ENCODE data around the gene XXYLT1. TPM values are rescaled to one million over a fixed set of nuclear protein-coding genes. Genes with fewer than 3 reads are reported as not detected.

XXYLT1 gene
- total and polyA plus RNA-seq, 7 donors = 2.5 to 13.8 (median 11.1) TPM

DNA sequence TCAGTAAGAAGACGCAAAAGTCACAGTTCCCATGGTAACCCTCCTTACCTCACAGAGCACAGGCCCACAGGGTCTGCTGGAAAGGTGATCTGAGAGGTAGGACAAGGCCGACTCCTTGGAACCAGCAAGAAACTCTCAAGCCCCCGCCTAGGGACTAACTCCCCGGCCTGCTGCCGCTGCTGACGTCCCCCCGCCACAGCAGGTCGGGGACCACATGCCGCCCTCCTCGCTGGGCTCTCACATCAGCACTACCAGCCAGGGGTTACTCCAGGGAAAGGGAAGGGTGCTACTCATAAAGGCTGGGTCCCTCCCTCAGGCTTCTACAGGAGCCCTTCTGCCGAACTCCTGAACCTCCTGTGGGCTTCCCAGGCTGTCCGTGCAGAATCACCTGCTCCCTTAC is 94.2 kb downstream of the XXYLT1 start:
- Histone ChIP-seq H3K36me3 (no peaks in the 10 kb centered on the region), H3K4me3 (no peak overlapping the region), H3K9me3 (no peaks in the 10 kb centered on the region), H3K4me1 (peaks cover 0 to 42% (median 33%) of the 10 kb centered on the region in 4 donors), H3K27ac (no peak overlapping the region), H3K27me3 (no peaks in the 10 kb centered on the region)
- peak; percentile 40 for DNase-seq
- TF ChIP-seq CTCF (IDR thresholded peaks at IDR 0.05) = no peak
- no peak for TF ChIP-seq POLR2AphosphoS5 (IDR thresholded peaks at IDR 0.05)
- TF ChIP-seq EP300 (IDR thresholded peaks at IDR 0.05) = no peak
- TF ChIP-seq POLR2A (IDR thresholded peaks at IDR 0.05) = no peak
- 95 to 97% methylated on average over 12 of the region's 12 CpGs for WGBS, 2 donors
- intact Hi-C loops (cut with DNase I) = no loop called here

DNA sequence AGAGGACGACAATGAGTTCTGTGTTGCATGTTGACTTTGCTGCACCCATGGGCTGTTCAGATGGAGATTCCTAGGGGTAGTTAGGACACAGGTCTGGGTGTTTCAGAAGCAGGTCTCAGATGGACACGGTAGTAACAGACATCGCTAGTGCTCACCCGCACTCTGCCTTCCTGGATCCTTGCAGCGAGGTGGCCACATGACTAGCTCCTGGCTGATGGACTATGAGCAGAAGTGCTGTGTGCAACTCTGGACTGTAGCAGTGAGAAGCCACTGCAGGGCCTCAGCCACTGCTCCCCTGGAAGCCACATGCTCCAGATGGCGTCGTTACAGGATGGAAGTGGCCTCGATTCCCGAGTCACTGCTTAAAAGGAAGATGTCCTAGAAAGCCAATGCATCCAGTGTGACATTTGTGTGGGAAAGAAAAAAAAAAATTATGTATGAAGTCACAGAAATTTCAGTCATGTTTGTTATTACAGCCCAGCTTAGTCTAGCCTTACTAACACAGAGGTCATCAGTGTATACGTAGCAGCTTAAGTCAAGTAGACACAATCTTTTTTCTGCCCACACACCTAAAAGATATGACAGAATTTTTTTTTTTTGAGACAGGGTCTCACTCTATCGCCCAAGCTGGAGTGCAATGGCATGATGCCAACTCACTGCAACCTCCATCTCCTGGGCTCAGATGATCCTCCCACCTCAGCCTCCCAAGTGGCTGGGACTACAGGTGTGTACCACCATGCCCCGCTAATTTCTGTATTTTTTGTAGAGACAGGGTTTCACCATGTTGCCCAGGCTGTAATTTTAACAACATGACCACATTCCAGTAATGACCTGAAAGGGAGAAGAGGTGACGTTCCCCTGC is 95.3 kb downstream of the XXYLT1 start:
- intact Hi-C loops (cut with DNase I) = no loop called here
- H3K27ac ChIP-seq = no peak overlapping the region
- H3K9me3 ChIP-seq = no peaks in the 10 kb centered on the region
- H3K27me3 ChIP-seq = no peaks in the 10 kb centered on the region
- no peak for DNase-seq
- H3K4me3 ChIP-seq = no peak overlapping the region
- no peaks in the 10 kb centered on the region for H3K36me3 ChIP-seq
- peaks cover 0 to 49% (median 41%) of the 10 kb centered on the region in 4 donors for H3K4me1 ChIP-seq
- TF ChIP-seq EP300 (IDR thresholded peaks at IDR 0.05) = no peak
- TF ChIP-seq CTCF (IDR thresholded peaks at IDR 0.05) = no peak
- TF ChIP-seq POLR2A (IDR thresholded peaks at IDR 0.05) = no peak
- TF ChIP-seq POLR2AphosphoS5 (IDR thresholded peaks at IDR 0.05) = no peak
- 97% methylated on average over 13 of the region's 13 CpGs for WGBS, 2 donors

DNA sequence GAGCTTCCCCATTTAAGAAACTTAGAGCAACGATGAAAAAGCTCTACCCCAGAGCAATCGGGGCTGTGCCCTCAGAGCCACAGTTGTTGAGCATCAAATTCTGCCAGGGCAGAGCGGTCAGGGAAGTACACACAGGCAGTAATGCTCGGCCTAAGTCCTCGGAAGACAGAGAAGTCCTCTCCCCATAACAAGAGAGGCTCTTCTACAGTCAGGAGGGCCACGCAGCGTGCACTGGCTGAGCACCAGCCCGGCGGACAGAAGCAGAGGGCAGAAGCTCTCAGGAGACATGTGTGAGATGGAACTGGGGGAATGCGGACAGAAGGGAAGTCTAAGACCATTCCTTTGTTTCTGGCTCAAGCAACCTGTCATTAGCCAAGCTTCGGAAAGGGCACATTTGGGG is 95.9 kb downstream of the XXYLT1 start:
- no peak for TF ChIP-seq POLR2AphosphoS5 (IDR thresholded peaks at IDR 0.05)
- no peak for TF ChIP-seq EP300 (IDR thresholded peaks at IDR 0.05)
- TF ChIP-seq CTCF (IDR thresholded peaks at IDR 0.05) = no peak
- no peak for TF ChIP-seq POLR2A (IDR thresholded peaks at IDR 0.05)
- H3K36me3 ChIP-seq = no peaks in the 10 kb centered on the region
- 92 to 94% methylated on average over 11 of the region's 11 CpGs for WGBS, 2 donors
- no peak overlapping the region for H3K4me3 ChIP-seq
- H3K27me3 ChIP-seq = no peaks in the 10 kb centered on the region
- H3K4me1 ChIP-seq = peaks cover 0 to 51% (median 41%) of the 10 kb centered on the region in 4 donors
- no peaks in the 10 kb centered on the region for H3K9me3 ChIP-seq
- no peak overlapping the region for H3K27ac ChIP-seq
- intact Hi-C loops (cut with DNase I) = no loop called here
- no peak for DNase-seq

DNA sequence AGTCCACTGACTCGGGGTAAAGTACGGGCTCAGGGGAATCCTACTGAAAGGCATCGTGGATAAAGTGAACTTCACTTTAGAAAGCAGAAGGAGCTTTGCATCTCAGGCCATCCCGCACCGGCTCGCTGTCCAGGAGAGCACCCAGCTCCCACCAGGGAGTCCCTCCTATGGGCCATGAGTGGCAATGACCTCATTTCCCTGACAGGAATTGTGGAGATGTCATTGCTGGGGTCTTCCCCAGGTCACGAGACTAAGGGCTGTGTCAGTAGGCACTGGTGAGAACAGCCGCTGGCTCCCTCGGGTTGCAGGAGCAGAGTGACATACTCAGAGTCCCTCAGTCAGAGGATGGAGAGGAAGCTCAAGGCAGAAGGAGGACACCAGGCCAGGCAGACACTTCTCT is 97.3 kb downstream of the XXYLT1 start:
- TF ChIP-seq POLR2A (IDR thresholded peaks at IDR 0.05) = no peak
- TF ChIP-seq POLR2AphosphoS5 (IDR thresholded peaks at IDR 0.05) = no peak
- TF ChIP-seq EP300 (IDR thresholded peaks at IDR 0.05) = no peak
- TF ChIP-seq CTCF (IDR thresholded peaks at IDR 0.05) = no peak
- DNase-seq = no peak
- no peaks in the 10 kb centered on the region for H3K27me3 ChIP-seq
- H3K4me3 ChIP-seq = no peak overlapping the region
- 91 to 94% methylated on average over 9 of the region's 9 CpGs for WGBS, 2 donors
- no peaks in the 10 kb centered on the region for H3K36me3 ChIP-seq
- no peaks in the 10 kb centered on the region for H3K9me3 ChIP-seq
- peaks cover 0 to 37% (median 27%) of the 10 kb centered on the region in 4 donors for H3K4me1 ChIP-seq
- no peak overlapping the region for H3K27ac ChIP-seq
- intact Hi-C loops (cut with DNase I) = no loop called here
